GM12892 (cell line): ENCODE results near the gene BNIP5.

Experiments
- POLR2A ChIP-seq: IDR thresholded peaks from 2 replicates; pipeline ENCODE4 v1.6.1; 2011; ENCODE audit warnings: low read depth, low read length, control low read depth
- POLR2AphosphoS5 ChIP-seq: IDR thresholded peaks from 2 replicates; pipeline ENCODE4 v1.6.1; 2011; ENCODE audit warnings: low read depth, low read length, control low read depth

DNA sequence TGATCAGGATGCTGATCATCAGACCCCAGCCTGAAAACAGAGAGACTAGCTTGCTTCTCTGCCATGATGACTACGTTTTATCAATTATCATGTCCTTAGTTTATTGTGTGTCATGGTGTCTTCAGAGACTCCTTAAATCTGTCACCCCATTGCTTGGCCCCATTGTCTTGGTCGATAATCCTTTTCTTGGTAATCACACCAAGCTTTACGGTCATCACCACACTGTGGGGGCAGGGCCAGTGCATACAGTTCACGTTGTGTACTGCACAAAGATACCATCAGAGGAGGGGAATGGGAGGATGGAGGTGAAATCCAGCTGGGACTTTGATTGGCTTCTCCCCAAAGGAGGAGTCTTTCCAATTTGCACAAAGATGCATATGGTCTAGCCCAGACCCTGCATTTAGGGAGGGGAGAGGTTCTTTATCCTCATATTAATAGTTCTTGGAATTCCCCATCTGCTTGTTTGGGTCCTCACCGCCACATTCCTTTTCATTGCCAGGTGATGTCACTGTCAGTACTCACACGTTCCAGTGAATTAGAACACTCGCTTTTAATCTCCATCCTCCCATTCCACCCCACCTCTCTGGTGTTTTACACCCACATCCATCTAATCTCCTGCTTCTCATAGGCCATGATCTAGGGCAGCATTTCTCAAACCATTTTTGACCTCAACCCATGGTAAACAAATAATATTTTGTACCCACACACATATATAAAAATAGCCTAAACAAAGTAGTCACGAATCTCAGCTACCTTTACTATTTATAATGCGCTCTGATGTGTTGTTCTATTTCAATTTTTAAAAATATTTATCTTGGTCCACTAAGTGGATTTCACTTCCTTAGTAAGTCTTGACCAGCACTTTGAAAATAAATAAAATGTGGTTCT lies 45.1 kb upstream of the BNIP5 start:
- TF ChIP-seq POLR2AphosphoS5 (no peak), POLR2A (no peak)
